HepG2 (cell line): ENCODE data around the gene LSS. TPM values are rescaled to one million over a fixed set of nuclear protein-coding genes. Genes with fewer than 3 reads are reported as not detected.

Source experiments
- ATAC-seq: fragments of 200-7000 bp; cut with Tn5 transposase; 3 replicates; pipeline ENCODE4 v1.9.1; 2020; ENCODE audit warnings: mild to moderate bottlenecking, moderate library complexity
- BruUV-seq: library from RNA; stranded (reverse); fragments of 400-500 nt; replicated peaks from 2 replicates; lab custom pipeline; 2021; lab: Mats Ljungman, UMichigan
- CTCF ChIA-PET: fragments of 300-600 bp; formaldehyde crosslinking; extraction: SDS; loops from one replicate; lab custom pipeline; 2021; ENCODE audit warnings: low total read pairs, inconsistent platforms, low intra/inter-chr PET ratio; lab: Yijun Ruan, JAX
- POLR2A ChIA-PET: fragments of 350-600 bp; sonication (Branson Sonifier 250); formaldehyde crosslinking; loops from one replicate; lab custom pipeline; 2020; ENCODE audit warnings: antibody characterized with exemption, inconsistent platforms; lab: Yijun Ruan, JAX
- DNase-seq: peaks from one replicate; pipeline ENCODE4 v3.0.0-alpha.2; 2015; ENCODE audit warnings: low spot score
- FAIRE-seq: peaks from 3 replicates; lab custom pipeline; 2011; peaks lifted over from hg19 to GRCh38; lab: Jason Lieb, UNC
- H2AFZ ChIP-seq: one replicate; pipeline ENCODE4 v1.6.1; 2011; ENCODE audit warnings: low read length, inconsistent platforms
- H3K27ac ChIP-seq: fragments of 300-600 bp; 3 replicates; pipeline ENCODE4 v1.8.0; 2011; ENCODE audit warnings: mixed run types, mild to moderate bottlenecking, mixed read lengths, low read length, inconsistent platforms; ENCODE audit not compliant: insufficient read depth; ENCODE audit errors: extremely low read length
- H3K27me3 ChIP-seq, 2 experiments: fragments of 200-600 bp in 1 of 2; 2 replicates in 1 of 2; 3 replicates in 1 of 2; pipeline versions ENCODE4 v1.6.0 to v1.8.0; 2011; ENCODE audit warnings: low read length in 2 of 2, mild to moderate bottlenecking in 2 of 2, moderate library complexity in 2 of 2, inconsistent platforms in 1 of 2; ENCODE audit not compliant: insufficient read depth in 2 of 2, control insufficient read depth in 1 of 2
- H3K36me3 ChIP-seq, 2 experiments: fragments of 200-600 bp in 1 of 2; replicated peaks in 1 of 2; 2 replicates in 1 of 2; 3 replicates in 1 of 2; pipeline versions ENCODE4 v1.5.1 to v1.8.0; 2011; ENCODE audit warnings: low read length in 2 of 2, inconsistent platforms in 1 of 2; ENCODE audit not compliant: insufficient read depth in 2 of 2, control insufficient read depth in 1 of 2
- H3K4me1 ChIP-seq: 2 replicates; pipeline ENCODE4 v1.5.1; 2012; ENCODE audit warnings: low read length, inconsistent platforms; ENCODE audit not compliant: insufficient read depth
- H3K4me2 ChIP-seq: 2 replicates; pipeline ENCODE4 v1.6.0; 2011; ENCODE audit warnings: low read depth, low read length, inconsistent platforms
- H3K4me3 ChIP-seq, 3 experiments: fragments of 200-600 bp in 1 of 3; sonication (generic), shearing (Covaris generic) in 1 of 3; replicated peaks in 1 of 3; 2 replicates each; pipeline ENCODE4 v1.5.1; 2011 to 2016; ENCODE audit warnings: low read length in 3 of 3, inconsistent platforms in 2 of 3, low read depth in 2 of 3, mild to moderate bottlenecking in 2 of 3, control low read depth in 1 of 3, mixed read lengths in 1 of 3; ENCODE audit not compliant: insufficient read depth in 1 of 3
- H3K79me2 ChIP-seq: one replicate; pipeline ENCODE4 v1.6.1; 2011; ENCODE audit warnings: low read length, inconsistent platforms; ENCODE audit not compliant: insufficient read depth
- H3K9ac ChIP-seq: 2 replicates; pipeline ENCODE4 v1.6.0; 2011; ENCODE audit warnings: mild to moderate bottlenecking, low read depth, low read length, inconsistent platforms; ENCODE audit not compliant: insufficient read depth
- H3K9me3 ChIP-seq: 2 replicates; pipeline ENCODE4 v1.5.1; 2012; ENCODE audit warnings: mild to moderate bottlenecking, low read length
- H4K20me1 ChIP-seq: 2 replicates; pipeline ENCODE4 v1.6.0; 2011; ENCODE audit warnings: inconsistent platforms, mild to moderate bottlenecking, low read length, moderate library complexity; ENCODE audit not compliant: insufficient read depth
- CREB1 ChIP-seq, 2 experiments: fragments of 450-650 bp in 1 of 2; IDR thresholded peaks; 2 replicates each; pipeline ENCODE4 v1.6.1; 2016 to 2017; ENCODE audit warnings: control low read depth in 1 of 2, mild to moderate bottlenecking in 1 of 2, missing compliant biosample characterization in 1 of 2, missing genetic modification characterization in 1 of 2
- ETV5 ChIP-seq: IDR thresholded peaks from 2 replicates; pipeline ENCODE4 v1.6.1; 2018; ENCODE audit warnings: missing biosample characterization, missing genetic modification reagents, inconsistent platforms, borderline replicate concordance
- MEF2D ChIP-seq: sonication (generic); formaldehyde crosslinking; IDR thresholded peaks from 2 replicates; pipeline ENCODE4 v1.5.1; 2020; ENCODE audit warnings: mild to moderate bottlenecking, missing genetic modification reagents
- NFKB2 ChIP-seq: sonication (generic); formaldehyde crosslinking; IDR thresholded peaks from 2 replicates; pipeline ENCODE4 v1.4.0; 2020; ENCODE audit warnings: missing genetic modification reagents, borderline replicate concordance
- RORA ChIP-seq: sonication (generic); formaldehyde crosslinking; IDR thresholded peaks from 2 replicates; pipeline ENCODE4 v1.5.0; 2020; ENCODE audit warnings: mild to moderate bottlenecking, missing genetic modification reagents, moderate library complexity
- SOX6 ChIP-seq, 2 experiments: fragments of 450-650 bp in 1 of 2; sonication (generic) in 1 of 2; formaldehyde crosslinking in 1 of 2; IDR thresholded peaks; 2 replicates each; pipeline versions ENCODE4 v1.4.0 to v1.6.1; 2017 to 2020; ENCODE audit warnings: antibody characterized with exemption in 1 of 2, mild to moderate bottlenecking in 1 of 2, missing genetic modification reagents in 1 of 2
- ZBTB38 ChIP-seq: sonication (generic); formaldehyde crosslinking; IDR thresholded peaks from 2 replicates; pipeline ENCODE4 v1.5.1; 2020; ENCODE audit warnings: mild to moderate bottlenecking, missing genetic modification reagents
- WGBS: methylation state at CpG from one replicate; pipeline ENCODE4 v1.1.6; 2017; ENCODE audit warnings: low lambda C conversion rate; 5-methylcytosine and 5-hydroxymethylcytosine counted together
- in situ Hi-C: cut with HindIII; loops from 2 replicates; pipeline ENCODE4 v1.10.0; 2017; ENCODE audit warnings: low pct_unique_long_range_greater_than_20kb; ENCODE audit not compliant: extremely low pct_ligation_motif_present
- intact Hi-C: fragments of 100-400 bp; cut with micrococcal nuclease; formaldehyde crosslinking; loops from one replicate; pipeline ENCODE4 v1.10.0; 2022; ENCODE audit not compliant: unreplicated experiment
- polyA plus RNA-seq, 8 experiments: library from polyadenylated mRNA; depleted of rRNA in 3 of 8; stranded (reverse) in 7 of 8; unstranded in 1 of 8; fragments of >200 nt; fragmentation: Illumina TruSeq in 4 of 8; extraction: Trizol in 4 of 8; gene quantifications; 2 replicates each; pipeline versions ENCODE4 v1.2.1 to v1.2.3, GENCODE V29; 2011 to 2016; ENCODE audit warnings: low read depth in 4 of 8, missing spikeins in 1 of 8, mixed read lengths in 1 of 8; ENCODE audit not compliant: insufficient read depth in 1 of 8
- total RNA-seq, 5 experiments: library from RNA; depleted of rRNA; stranded (reverse); fragments of >200 nt; fragmentation: Illumina TruSeq; extraction: Trizol; gene quantifications; 2 replicates each; pipeline ENCODE4 v1.2.3, GENCODE V29; 2016; ENCODE audit warnings: low read depth in 1 of 5
- TF ChIP-seq, protein P1 (sequence below): sonication (generic); formaldehyde crosslinking; IDR thresholded peaks from 2 replicates; pipeline ENCODE4 v1.5.0; 2020; ENCODE audit warnings: missing genetic modification reagents, mild to moderate bottlenecking, borderline replicate concordance
- TF ChIP-seq, protein P2 (sequence below): sonication (generic); formaldehyde crosslinking; IDR thresholded peaks from 2 replicates; pipeline ENCODE4 v1.5.1; 2020; ENCODE audit warnings: mild to moderate bottlenecking, missing genetic modification reagents
- TF ChIP-seq, protein P3 (sequence below): IDR thresholded peaks from 2 replicates; pipeline ENCODE4 v1.6.1; 2012; ENCODE audit warnings: low read length, improper control_type of control experiment
- TF ChIP-seq, protein P4 (sequence below): sonication (generic); formaldehyde crosslinking; IDR thresholded peaks from 2 replicates; pipeline ENCODE4 v1.4.0; 2020; ENCODE audit warnings: missing genetic modification reagents

LSS gene
- total and polyA plus RNA-seq, 2 of the 13 experiments (the other 11 are each of a cell fraction or from before 2014, with no cell fraction given): 72.6 to 113 TPM

DNA sequence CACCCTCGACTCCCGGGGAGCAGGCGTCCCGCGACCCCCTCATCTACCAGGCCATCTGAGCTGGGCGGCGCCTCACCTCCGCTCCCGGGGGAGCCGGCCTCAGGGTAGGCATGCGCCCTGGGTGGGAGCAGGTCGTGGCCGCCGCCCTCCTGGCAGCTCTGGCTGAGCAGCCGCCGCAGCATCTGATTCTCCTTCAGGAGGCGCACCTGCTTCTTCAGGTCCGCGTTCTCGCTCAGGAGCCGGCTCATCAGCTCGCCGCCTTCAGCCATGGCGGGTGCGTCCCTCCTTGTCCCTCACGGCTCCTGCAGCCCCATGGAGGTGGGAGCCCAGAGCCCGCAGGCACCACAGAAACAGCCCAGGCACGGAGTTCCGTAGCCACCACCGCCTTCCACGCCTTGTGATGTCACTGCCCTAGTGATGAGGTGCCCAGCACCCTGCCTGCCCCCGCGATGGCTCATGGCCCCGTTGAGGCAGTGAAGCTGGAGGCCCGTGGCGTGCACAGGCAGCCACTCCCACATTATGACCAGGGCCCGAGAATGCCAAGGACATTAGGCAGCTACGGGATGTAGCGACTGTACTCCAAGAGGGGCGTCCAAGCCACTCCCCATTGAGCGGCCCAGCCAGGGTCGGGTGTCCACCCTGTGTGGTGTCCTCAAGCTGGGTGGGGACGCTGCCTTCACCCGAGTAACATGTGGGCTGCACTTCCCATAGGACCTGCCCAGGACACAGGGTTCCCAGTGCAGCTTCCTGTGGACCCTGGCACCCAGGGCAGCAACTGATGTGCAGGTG lies 45.8 kb downstream of the LSS start:
- POLR2A ChIA-PET: no interaction called here
- TF ChIP-seq, protein P1, sequence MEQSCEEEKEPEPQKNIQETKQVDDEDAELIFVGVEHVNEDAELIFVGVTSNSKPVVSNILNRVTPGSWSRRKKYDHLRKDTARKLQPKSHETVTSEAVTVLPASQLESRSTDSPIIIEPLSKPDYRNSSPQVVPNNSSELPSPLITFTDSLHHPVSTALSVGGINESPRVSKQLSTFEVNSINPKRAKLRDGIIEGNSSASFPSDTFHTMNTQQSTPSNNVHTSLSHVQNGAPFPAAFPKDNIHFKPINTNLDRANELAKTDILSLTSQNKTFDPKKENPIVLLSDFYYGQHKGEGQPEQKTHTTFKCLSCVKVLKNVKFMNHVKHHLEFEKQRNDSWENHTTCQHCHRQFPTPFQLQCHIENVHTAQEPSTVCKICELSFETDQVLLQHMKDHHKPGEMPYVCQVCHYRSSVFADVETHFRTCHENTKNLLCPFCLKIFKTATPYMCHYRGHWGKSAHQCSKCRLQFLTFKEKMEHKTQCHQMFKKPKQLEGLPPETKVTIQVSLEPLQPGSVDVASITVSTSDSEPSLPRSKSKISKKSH: 0 out of 2 replicates have a peak, but pooled peaks have one; percentile 61
- TF ChIP-seq SOX6 (IDR thresholded peaks at IDR 0.05) (no peak), SOX6 (CRISPR knock-in tag; IDR thresholded peaks at IDR 0.05) (no peak), ZBTB38 (CRISPR knock-in tag) (peak; percentile 18; the same call in 1 of the 2 replicates), CREB1 (IDR thresholded peaks at IDR 0.05) (peak; percentile 10; the same call in 1 of the 2 replicates), CREB1 (CRISPR knock-in tag; IDR thresholded peaks at IDR 0.05) (no peak), RORA (CRISPR knock-in tag) (no peak), NFKB2 (no peak), MEF2D (CRISPR knock-in tag) (0 out of 2 replicates have a peak, but pooled peaks have one; percentile 18), ETV5 (CRISPR knock-in tag) (no peak)
- TF ChIP-seq, protein P2, sequence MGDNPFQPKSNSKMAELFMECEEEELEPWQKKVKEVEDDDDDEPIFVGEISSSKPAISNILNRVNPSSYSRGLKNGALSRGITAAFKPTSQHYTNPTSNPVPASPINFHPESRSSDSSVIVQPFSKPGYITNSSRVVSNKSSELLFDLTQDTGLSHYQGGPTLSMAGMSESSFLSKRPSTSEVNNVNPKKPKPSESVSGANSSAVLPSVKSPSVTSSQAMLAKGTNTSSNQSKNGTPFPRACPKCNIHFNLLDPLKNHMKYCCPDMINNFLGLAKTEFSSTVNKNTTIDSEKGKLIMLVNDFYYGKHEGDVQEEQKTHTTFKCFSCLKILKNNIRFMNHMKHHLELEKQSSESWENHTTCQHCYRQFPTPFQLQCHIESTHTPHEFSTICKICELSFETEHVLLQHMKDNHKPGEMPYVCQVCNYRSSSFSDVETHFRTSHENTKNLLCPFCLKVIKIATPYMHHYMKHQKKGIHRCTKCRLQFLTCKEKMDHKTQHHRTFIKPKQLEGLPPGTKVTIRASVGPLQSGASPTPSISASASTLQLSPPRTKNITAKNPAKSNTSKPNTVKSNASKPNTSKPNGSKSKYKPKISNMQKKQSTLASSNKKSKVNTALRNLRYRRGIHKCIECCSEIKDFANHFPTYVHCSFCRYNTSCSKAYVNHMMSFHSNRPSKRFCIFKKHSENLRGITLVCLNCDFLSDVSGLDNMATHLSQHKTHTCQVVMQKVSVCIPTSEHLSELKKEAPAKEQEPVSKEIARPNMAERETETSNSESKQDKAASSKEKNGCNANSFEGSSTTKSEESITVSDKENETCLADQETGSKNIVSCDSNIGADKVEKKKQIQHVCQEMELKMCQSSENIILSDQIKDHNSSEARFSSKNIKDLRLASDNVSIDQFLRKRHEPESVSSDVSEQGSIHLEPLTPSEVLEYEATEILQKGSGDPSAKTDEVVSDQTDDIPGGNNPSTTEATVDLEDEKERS (CRISPR knock-in tag): no peak
- TF ChIP-seq, protein P3, sequence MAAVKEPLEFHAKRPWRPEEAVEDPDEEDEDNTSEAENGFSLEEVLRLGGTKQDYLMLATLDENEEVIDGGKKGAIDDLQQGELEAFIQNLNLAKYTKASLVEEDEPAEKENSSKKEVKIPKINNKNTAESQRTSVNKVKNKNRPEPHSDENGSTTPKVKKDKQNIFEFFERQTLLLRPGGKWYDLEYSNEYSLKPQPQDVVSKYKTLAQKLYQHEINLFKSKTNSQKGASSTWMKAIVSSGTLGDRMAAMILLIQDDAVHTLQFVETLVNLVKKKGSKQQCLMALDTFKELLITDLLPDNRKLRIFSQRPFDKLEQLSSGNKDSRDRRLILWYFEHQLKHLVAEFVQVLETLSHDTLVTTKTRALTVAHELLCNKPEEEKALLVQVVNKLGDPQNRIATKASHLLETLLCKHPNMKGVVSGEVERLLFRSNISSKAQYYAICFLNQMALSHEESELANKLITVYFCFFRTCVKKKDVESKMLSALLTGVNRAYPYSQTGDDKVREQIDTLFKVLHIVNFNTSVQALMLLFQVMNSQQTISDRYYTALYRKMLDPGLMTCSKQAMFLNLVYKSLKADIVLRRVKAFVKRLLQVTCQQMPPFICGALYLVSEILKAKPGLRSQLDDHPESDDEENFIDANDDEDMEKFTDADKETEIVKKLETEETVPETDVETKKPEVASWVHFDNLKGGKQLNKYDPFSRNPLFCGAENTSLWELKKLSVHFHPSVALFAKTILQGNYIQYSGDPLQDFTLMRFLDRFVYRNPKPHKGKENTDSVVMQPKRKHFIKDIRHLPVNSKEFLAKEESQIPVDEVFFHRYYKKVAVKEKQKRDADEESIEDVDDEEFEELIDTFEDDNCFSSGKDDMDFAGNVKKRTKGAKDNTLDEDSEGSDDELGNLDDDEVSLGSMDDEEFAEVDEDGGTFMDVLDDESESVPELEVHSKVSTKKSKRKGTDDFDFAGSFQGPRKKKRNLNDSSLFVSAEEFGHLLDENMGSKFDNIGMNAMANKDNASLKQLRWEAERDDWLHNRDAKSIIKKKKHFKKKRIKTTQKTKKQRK: no peak
- TF ChIP-seq, protein P4, sequence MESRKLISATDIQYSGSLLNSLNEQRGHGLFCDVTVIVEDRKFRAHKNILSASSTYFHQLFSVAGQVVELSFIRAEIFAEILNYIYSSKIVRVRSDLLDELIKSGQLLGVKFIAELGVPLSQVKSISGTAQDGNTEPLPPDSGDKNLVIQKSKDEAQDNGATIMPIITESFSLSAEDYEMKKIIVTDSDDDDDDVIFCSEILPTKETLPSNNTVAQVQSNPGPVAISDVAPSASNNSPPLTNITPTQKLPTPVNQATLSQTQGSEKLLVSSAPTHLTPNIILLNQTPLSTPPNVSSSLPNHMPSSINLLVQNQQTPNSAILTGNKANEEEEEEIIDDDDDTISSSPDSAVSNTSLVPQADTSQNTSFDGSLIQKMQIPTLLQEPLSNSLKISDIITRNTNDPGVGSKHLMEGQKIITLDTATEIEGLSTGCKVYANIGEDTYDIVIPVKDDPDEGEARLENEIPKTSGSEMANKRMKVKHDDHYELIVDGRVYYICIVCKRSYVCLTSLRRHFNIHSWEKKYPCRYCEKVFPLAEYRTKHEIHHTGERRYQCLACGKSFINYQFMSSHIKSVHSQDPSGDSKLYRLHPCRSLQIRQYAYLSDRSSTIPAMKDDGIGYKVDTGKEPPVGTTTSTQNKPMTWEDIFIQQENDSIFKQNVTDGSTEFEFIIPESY (CRISPR knock-in tag): peak; percentile 73; the same call in 1 of the 2 replicates

More for the DNA sequence above, 45.8 kb downstream of the LSS start:
- no peaks in the 10 kb centered on the region for H3K9me3 ChIP-seq
- CTCF ChIA-PET: no interaction called here
- H3K27ac ChIP-seq: no peak overlapping the region
- H3K4me3 ChIP-seq: peak overlapping the region in 2 of 3 experiments; percentile 20 to 37; a peak in 2 of 6 replicates
- 0 out of 5 replicates have a peak, but pooled peaks cover 0 to 2% of the 10 kb centered on the region in 2 experiments for H3K36me3 ChIP-seq
- H3K27me3 ChIP-seq: no peaks in the 10 kb centered on the region; a peak in 1 of 5 replicates
- FAIRE-seq (no peak), DNase-seq (no peak), ATAC-seq (peak; percentile 10)
- intact Hi-C loops: no loop called here
- H3K4me2 ChIP-seq: peak overlapping the region; percentile 49
- BruUV-seq: no TSS peak
- in situ Hi-C loops: no loop called here
- no peaks in the 10 kb centered on the region for H3K79me2 ChIP-seq
- 76% methylated on average over 23 of the region's 44 CpGs for WGBS
- H3K4me1 ChIP-seq: peaks cover 20% of the 10 kb centered on the region
- 0 out of 2 replicates have a peak, but pooled peaks cover 2% of the 10 kb centered on the region for H4K20me1 ChIP-seq
- no peak overlapping the region for H2AFZ ChIP-seq
- H3K9ac ChIP-seq: no peak overlapping the region
